Astrocyte of the cerebellum (primary cell): ENCODE measurements around the gene CDKN1C.

ENCODE experiments used
- DNase-seq: peaks from one replicate; pipeline ENCODE4 v3.0.0-alpha.2; 2011; ENCODE audit warnings: low read depth
- H3K4me3 ChIP-seq: 2 replicates; pipeline ENCODE4 v1.5.1; 2011; ENCODE audit warnings: mild to moderate bottlenecking, low read depth, low read length, moderate library complexity
- in situ Hi-C: cut with HindIII; loops from 2 replicates; pipeline ENCODE4 v1.10.0; 2017; ENCODE audit warnings: low sequenced_read_pairs
- TF ChIP-seq, protein P1 (sequence below): IDR thresholded peaks from 2 replicates; pipeline ENCODE4 v1.5.1; 2012; ENCODE audit warnings: low read length, low read depth, moderate library complexity, mild to moderate bottlenecking; ENCODE audit errors: missing control alignments

Gene CDKN1C

DNA sequence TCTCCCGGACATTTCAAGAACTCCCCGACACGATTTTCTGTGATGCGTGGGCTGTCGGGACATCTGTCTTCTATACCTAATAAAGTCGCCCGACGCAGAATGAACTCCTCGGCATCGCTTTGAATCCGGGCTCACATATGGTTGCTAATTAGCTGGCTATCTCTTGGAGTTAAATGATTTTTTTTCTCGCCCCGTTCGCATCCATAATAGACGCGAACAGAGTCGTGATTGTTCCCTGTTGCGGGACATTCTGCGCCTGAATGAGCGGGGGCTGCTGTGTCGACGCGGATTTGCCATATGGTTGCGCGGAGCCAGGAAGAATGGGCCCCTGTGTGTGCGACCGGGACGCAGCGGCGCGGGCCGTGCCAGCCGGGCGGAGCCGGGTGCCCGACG, 16.4 kb downstream of the CDKN1C start:
- H3K4me3 ChIP-seq = no peak overlapping the region
- no peak for DNase-seq

GRCh38 chr11:2868506-2869133, 17.0 kb downstream of the CDKN1C start:
- H3K4me3 ChIP-seq = no peak overlapping the region
- in situ Hi-C loops = loop anchor here (25.0 kb wide), 1 partner anchor 206 kb away; no protein-coding TSS in a partner anchor
- DNase-seq = no peak
- TF ChIP-seq, protein P1, sequence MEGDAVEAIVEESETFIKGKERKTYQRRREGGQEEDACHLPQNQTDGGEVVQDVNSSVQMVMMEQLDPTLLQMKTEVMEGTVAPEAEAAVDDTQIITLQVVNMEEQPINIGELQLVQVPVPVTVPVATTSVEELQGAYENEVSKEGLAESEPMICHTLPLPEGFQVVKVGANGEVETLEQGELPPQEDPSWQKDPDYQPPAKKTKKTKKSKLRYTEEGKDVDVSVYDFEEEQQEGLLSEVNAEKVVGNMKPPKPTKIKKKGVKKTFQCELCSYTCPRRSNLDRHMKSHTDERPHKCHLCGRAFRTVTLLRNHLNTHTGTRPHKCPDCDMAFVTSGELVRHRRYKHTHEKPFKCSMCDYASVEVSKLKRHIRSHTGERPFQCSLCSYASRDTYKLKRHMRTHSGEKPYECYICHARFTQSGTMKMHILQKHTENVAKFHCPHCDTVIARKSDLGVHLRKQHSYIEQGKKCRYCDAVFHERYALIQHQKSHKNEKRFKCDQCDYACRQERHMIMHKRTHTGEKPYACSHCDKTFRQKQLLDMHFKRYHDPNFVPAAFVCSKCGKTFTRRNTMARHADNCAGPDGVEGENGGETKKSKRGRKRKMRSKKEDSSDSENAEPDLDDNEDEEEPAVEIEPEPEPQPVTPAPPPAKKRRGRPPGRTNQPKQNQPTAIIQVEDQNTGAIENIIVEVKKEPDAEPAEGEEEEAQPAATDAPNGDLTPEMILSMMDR = no peak

More for the DNA sequence above, 16.4 kb downstream of the CDKN1C start:
- TF ChIP-seq, protein P1 = no peak
- in situ Hi-C loops = loop anchor here (25.0 kb wide), 1 partner anchor 207 kb away; no protein-coding TSS in a partner anchor

DNA sequence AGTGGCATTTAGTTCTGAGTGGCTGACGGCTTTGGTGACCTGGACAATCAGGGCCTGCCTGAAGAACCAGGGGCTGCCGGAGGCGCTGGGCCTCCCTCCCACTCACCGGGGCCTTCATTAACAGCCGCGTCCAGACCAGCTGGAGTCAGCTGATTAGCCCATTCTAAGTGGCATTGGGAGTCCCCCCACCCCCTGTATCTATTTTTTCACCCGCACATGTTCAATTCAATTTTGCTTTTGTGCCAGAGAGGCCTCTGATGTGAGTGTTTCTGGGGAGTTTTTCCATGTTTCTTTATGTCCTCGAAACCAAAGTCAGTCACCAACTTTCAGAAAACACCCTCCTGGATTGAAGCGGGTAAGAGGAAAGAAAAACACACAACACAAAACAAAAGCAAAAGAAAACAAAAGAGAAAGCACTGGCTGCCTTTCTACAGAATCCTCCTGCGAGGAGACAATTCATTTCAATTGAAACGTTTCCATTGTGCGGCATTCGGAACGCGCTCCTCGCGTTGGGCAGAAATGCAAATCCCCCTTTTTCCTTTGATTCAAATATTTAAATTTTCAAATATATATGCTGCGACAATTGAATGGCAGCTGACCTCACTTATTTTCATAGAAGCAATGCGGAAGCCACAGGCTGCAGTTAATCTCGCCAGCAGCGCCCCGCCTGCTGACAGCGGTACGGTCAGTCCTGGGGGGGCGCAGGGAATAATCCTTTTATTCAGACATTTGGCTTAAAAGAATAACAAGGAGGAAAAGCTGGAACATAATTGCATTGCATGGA, 17.7 kb downstream of the CDKN1C start:
- TF ChIP-seq, protein P1 = no peak
- no peak overlapping the region for H3K4me3 ChIP-seq
- DNase-seq = no peak
- in situ Hi-C loops = loop anchor here (25.0 kb wide), 1 partner anchor 206 kb away; no protein-coding TSS in a partner anchor

DNA sequence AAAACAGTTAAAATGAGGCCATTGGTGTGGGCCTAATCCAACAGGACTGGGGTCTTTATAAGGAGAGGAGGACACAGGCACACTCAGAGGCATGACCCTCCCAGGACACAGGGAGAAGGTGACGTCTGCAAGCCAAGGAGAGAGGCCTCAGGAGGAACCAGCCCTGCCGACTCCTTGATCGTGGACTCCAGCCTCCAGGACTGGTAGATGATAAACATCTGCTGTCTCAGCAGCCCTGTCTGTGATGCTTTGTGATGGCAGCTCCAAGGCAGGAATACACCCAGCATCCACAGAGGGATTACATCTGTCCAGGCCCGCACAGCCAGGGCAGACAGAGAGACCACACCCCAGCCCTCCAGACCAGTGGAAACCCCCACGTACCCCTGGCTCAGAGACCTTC, 18.4 kb downstream of the CDKN1C start:
- TF ChIP-seq, protein P1 = no peak
- no peak overlapping the region for H3K4me3 ChIP-seq
- no peak for DNase-seq
- in situ Hi-C loops = loop anchor here (25.0 kb wide), 1 partner anchor 205 kb away; no protein-coding TSS in a partner anchor

DNA sequence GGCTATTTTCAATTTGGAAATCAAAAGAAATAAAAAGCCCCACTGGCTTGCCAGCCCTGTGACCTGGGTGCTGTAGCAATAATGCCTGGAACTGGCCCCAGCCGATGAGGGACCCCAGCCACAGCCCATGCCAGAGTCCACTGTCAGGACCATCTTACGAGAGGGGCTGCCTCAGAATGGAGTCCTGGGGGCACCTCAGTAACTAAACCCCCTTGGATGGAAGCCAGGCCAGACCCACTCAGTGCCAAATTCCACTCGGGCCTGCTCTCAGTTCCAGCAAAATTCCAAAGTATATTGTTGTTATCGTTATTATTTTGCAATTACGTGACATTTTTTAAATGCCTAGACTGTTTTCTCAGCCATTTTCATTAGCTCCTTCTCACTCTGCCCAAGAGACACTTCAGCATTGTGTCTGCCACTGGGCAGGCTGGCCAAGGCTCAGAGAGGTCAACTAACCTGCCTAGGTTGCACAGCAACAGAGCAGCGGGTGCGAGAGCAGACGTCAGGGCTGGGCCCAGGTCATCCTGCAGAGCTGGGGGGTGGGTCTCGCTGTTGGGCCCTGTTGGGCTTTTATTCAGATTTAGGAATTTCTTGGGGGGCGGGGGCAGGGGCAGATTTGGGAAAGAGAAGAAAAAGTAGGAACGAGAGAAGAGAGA, 19.5 kb downstream of the CDKN1C start:
- in situ Hi-C loops = loop anchor here (25.0 kb wide), 1 partner anchor 204 kb away; no protein-coding TSS in a partner anchor
- no peak overlapping the region for H3K4me3 ChIP-seq
- DNase-seq = no peak
- TF ChIP-seq, protein P1 = no peak

DNA sequence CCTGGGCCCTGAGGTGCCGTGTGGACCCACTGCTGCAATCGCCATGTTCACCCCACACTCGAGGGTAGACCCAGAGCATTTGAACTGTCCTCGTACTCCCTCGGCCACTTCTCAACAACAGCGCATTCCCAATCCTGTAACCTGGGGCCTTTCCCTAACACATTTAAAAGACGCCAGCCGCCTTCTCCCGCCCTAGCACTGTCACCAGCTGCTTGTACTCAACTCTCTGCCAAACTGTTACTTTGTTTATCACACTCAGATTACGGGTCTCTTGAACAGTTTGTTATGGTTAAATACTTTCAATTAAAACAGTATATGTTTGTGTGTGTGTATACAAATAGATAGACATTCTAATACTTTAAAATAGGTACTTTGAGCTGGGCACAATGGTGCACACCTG, 20.7 kb downstream of the CDKN1C start:
- TF ChIP-seq, protein P1 = no peak
- H3K4me3 ChIP-seq = no peak overlapping the region
- in situ Hi-C loops = loop anchor here (25.0 kb wide), 1 partner anchor 203 kb away; no protein-coding TSS in a partner anchor
- no peak for DNase-seq
